ENCODE data around the gene OSBPL3. TPM values are rescaled to one million over a fixed set of nuclear protein-coding genes. Genes with fewer than 3 reads are reported as not detected.

Gene OSBPL3
- total and polyA plus RNA-seq, 11 donors: 1.5 to 14.3 (median 4.9) TPM

DNA sequence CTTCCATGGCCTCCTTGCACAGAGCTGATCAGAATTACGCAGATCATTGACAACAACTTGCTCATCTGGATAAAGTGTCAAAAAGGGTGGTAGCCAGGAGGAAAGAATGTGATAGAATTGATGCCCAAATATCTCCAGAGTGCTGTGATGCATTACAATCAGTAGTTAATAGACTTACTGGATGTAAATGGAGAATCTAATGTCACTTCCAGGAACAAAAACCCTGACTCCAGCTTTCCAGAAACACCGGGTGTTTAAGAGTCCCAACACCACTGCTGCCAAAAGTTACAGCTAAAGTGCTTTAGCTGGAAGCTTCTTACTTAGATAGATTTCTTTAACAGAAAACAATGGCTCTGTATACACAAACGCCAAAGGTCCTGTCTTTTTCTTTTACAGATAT lies 25.7 kb upstream of the OSBPL3 start:
- H3K36me3 ChIP-seq: no peaks in the 10 kb centered on the region
- intact Hi-C loops (cut with DNase I): no loop called here
- WGBS, 4 donors: 61 to 80% (median 64%) methylated on average over 3 of the region's 3 CpGs
- H3K4me3 ChIP-seq: no peak overlapping the region
- no peaks in the 10 kb centered on the region for H3K27me3 ChIP-seq
- DNase-seq: no peak
- H3K27ac ChIP-seq: no peak overlapping the region
- no peaks in the 10 kb centered on the region for H3K4me1 ChIP-seq
- TF ChIP-seq POLR2A (IDR thresholded peaks at IDR 0.05): no peak
- TF ChIP-seq, protein P1, sequence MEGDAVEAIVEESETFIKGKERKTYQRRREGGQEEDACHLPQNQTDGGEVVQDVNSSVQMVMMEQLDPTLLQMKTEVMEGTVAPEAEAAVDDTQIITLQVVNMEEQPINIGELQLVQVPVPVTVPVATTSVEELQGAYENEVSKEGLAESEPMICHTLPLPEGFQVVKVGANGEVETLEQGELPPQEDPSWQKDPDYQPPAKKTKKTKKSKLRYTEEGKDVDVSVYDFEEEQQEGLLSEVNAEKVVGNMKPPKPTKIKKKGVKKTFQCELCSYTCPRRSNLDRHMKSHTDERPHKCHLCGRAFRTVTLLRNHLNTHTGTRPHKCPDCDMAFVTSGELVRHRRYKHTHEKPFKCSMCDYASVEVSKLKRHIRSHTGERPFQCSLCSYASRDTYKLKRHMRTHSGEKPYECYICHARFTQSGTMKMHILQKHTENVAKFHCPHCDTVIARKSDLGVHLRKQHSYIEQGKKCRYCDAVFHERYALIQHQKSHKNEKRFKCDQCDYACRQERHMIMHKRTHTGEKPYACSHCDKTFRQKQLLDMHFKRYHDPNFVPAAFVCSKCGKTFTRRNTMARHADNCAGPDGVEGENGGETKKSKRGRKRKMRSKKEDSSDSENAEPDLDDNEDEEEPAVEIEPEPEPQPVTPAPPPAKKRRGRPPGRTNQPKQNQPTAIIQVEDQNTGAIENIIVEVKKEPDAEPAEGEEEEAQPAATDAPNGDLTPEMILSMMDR (IDR thresholded peaks at IDR 0.05): no peak
- no peak for ATAC-seq
- H3K9me3 ChIP-seq: peaks cover 0 to 9% (median 3%) of the 10 kb centered on the region in 12 donors

DNA sequence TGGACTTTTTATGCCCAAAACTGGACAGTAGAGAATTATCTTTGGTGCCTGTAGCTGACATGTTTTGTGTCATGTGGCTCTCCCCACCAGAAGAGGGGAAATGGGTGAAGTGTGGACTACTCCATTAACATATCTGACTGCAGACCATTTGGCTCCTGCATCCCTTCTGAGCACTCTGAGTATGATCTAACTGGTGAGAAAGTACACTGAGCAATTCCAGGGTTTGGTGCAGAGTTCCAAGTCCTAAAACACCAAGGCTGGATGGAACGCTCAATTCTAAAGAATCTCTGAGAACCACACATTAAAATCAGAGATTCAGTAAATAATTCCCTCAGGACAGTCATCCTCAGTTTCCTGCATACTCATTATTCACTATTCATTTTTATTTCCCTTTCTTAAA lies 22.8 kb upstream of the OSBPL3 start:
- Histone ChIP-seq H3K36me3 (no peaks in the 10 kb centered on the region), H3K27me3 (no peaks in the 10 kb centered on the region), H3K4me1 (no peaks in the 10 kb centered on the region), H3K4me3 (no peak overlapping the region), H3K9me3 (peaks cover 0 to 7% (median 0%) of the 10 kb centered on the region in 12 donors), H3K27ac (no peak overlapping the region)
- DNase-seq (no peak), ATAC-seq (no peak)
- no peak for TF ChIP-seq POLR2A (IDR thresholded peaks at IDR 0.05)
- TF ChIP-seq, protein P1 (IDR thresholded peaks at IDR 0.05): no peak
- intact Hi-C loops (cut with DNase I): no loop called here
- 74 to 88% (median 85%) methylated on average over 1 of the region's 1 CpG for WGBS, 4 donors

DNA sequence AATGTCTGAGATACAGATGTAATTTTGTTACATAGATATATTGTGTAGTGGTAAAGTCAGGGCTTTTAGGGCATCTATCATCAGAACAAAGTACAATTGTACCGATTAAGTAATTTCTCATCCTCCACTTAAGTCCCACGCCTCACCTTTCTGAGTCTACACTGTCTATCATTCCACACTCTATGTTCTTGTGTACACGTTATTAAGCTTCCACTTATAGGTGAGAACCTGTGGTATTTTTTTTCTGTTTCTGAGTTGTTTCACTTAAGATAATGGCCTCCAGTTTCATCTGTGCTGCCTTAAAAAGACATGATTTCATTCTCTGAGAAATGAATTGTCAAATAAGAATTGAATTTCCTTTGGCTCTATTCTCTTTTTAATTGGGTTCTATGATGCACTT lies 15.5 kb upstream of the OSBPL3 start:
- no peak for DNase-seq
- TF ChIP-seq, protein P1 (IDR thresholded peaks at IDR 0.05): no peak
- no peak for TF ChIP-seq POLR2A (IDR thresholded peaks at IDR 0.05)
- no peaks in the 10 kb centered on the region for H3K36me3 ChIP-seq
- no peak overlapping the region for H3K27ac ChIP-seq
- intact Hi-C loops (cut with DNase I): no loop called here
- H3K27me3 ChIP-seq: no peaks in the 10 kb centered on the region
- peaks cover 0 to 2% (median 0%) of the 10 kb centered on the region in 12 donors for H3K9me3 ChIP-seq
- ATAC-seq: no peak
- H3K4me1 ChIP-seq: no peaks in the 10 kb centered on the region
- no peak overlapping the region for H3K4me3 ChIP-seq
- 80 to 85% (median 81%) methylated on average over 3 of the region's 3 CpGs for WGBS, 4 donors

DNA sequence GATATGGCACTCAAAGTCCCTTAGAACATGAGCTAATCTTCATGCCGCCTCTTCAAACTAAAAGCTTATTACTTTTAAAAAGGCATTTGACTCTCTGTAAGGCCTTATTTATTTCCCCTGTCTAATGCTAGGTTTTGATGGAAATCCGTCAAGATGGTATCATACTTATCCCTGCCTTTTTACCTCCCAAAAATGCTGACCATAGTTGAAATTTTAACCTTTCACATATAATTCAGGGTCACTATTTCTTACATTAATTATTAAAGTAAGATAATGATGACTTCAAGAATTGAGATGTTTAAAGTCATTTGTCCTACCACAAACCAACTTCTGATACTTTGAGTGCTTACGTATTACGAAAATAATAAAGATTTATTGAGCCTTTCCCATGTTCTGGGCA lies 12.3 kb upstream of the OSBPL3 start:
- 92 to 98% (median 95%) methylated on average over 4 of the region's 4 CpGs for WGBS, 4 donors
- TF ChIP-seq POLR2A (IDR thresholded peaks at IDR 0.05): no peak
- TF ChIP-seq, protein P1 (IDR thresholded peaks at IDR 0.05): no peak
- H3K4me1 ChIP-seq: no peaks in the 10 kb centered on the region
- H3K27me3 ChIP-seq: no peaks in the 10 kb centered on the region
- H3K9me3 ChIP-seq: no peaks in the 10 kb centered on the region
- H3K27ac ChIP-seq: no peak overlapping the region
- DNase-seq: no peak
- ATAC-seq: no peak
- intact Hi-C loops (cut with DNase I): no loop called here
- H3K36me3 ChIP-seq: no peaks in the 10 kb centered on the region
- H3K4me3 ChIP-seq: no peak overlapping the region

Measured in heart left ventricle (tissue), 16 donors.